A549 treated with Mapracorat at 1 μM for 4 hours (cell line): ENCODE results near the gene PYGM. TPM values are rescaled to one million over a fixed set of nuclear protein-coding genes. Genes with fewer than 3 reads are reported as not detected.

ENCODE experiments used
- total RNA-seq: library from RNA; stranded (reverse); fragments of 200-300 nt; extraction: Qiagen RNA extraction; gene quantifications from 5 replicates; pipeline ENCODE4 v1.2.3, GENCODE V29; 2022

PYGM gene
- 0.13 to 0.63 TPM (median 0.32 TPM) in 5 replicates for total RNA-seq

DNA sequence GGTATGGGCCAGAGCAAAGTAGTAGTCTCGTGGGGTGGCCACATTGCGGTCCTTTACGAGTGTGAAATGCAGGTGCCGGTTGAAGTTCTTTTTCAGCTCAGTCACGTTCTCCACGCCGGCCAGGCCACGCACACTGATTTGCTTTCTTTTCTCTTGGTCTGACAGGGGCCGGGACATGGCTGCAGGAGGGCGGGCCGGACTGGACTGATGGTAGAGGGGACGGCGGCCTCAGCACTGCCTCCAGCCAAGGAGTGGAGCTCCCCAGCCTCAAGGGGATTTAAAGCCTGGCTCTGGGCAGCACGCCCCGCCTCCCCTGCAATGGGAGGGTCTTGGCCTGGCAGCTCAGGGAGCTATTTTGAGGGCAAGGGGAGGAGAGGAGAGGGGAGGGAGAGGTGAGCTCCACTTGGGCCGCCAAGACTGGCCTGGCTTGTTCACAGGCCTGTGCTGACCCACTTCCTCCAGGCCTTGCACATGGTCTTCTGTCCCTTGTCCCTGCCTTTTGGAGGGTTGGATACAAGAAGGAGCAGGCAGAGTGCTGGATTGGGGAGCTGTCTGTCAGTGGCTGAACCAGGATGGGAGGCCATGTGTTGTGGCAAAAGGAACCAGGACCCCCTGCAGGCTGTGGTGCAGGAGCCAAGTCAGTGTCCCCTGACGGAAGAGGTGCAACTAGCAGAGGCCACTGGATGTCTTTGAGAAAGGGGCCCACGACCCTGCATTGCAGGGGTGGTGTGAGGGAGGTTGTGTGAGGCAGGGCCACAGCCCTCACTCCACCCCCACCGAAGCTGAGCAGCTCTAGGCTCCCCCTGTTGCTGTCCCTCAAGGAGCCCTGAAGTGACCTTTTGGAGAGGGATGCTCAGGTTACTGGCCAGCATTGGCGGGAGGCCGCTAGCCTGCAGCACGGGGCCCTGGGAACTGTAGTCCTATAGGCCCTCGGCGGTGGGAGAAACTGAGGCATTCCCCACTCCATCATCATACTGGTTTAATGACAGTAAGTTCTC, at the start of gene PYGM:
Gene PYGM (minus strand): TSS at position 253 of the 998 bp plus-strand sequence. CDS start 76 bp downstream, at position 177.

GRCh38 chr11:64803158-64803845, 43.5 kb upstream of the PYGM start, which contains the start of gene MAP4K2:
Gene MAP4K2, minus strand, starts transcription at chr11:64803214. Its CDS starts 65 bp downstream, at chr11:64803149.

DNA sequence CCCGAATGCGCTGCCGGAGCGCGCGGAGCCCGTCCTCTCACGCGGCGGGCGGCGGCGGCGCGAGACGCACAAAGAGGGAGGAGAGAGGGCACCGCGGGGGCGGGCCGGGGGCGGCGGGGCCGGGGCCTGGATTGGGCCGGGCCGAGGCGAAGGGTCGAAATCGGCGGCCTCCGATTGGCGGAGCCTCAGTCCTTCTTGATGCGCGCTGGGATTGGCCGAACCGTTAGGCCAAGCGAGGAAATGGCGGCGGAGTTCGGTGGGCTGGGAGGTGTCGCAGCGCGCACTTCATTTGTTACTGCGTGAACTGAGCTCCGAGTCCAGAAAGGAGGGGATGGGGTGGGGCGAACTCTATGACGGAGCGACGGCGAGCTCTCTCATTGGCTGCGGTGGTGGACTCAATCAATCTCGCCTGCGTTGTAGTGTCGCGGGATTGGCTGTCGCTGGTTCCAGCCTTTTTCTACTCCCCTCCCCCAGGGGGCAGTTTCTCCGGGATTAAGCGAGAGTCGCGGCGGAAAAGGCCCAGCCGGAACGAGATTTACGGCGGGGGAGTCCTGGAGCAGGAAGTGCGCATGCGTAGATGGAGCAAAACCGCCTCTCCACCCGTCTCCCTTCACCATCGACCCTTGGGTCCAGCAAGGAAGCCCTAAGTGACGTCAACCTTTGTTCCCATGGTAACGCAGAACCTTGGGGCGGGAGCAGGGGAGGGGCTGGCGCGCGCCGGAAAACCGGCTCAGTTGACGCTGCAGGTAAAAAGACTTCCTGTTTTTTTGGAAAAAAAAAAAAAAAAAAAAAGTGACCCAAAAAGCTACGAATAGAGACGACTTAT, 18.9 kb upstream of the PYGM start, which contains the start of gene SF1:
Gene SF1 (minus strand): TSS at position 70 of the 826 bp plus-strand sequence. CDS start 150 bp downstream, outside the sequence.

GRCh38 chr11:64743591-64744543, 15.9 kb downstream of the PYGM start, which contains the start of gene RASGRP2:
Gene RASGRP2, minus strand, starts transcription at chr11:64744142. Its CDS starts 1,276 bp downstream, at chr11:64742866.

DNA sequence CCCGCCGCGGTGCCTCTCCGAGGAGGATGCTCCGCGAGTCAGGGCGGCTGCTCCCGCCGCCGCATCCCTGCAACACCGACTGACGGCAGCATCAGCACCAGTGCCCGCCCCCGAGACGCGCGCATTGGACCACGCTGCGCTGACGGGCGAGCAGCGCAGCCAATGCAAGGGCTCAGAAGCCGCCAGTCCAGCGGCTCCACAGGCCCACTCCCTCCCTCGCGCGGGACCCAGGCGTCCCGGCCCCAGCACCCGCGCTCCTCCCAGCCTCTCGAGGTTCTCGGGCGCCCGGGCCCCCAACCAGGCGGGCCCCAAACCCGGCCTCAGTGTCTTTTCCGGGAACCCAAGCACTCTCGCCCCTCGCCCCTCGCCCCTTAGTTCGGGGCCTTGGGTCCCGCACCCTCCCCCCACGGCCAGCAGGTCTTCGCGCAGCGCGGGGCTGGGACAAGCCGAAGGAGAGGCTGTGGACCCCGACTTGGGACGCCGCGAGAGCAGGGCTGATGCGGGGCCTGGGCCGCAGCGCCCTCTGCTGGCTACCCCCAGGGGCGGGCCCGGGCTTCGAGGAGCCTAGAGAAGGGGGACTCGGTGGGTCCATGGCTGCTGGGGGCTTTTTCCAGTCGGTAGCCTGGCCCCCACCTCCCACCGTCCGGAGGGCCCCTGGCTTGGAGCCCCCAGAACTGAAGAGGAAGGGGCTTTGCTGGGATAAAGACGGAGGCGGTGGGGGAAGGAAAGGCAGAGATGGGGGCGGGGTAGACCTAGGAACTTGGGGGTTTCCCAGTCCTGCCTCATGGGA, 36.5 kb downstream of the PYGM start, which contains the start of gene NRXN2:
Gene NRXN2 (minus strand): TSS at position 81 of the 790 bp plus-strand sequence. CDS start 9,498 bp downstream, outside the sequence.

Other genes starting within 250 kb of the PYGM start
- gene SLC22A11, start 204.0 kb downstream of the PYGM start, total RNA-seq: not detected in 5 replicates
- not detected in 5 replicates for gene SLC22A12, start 168.8 kb downstream of the PYGM start, total RNA-seq
- gene NRXN2, start 36.8 kb downstream of the PYGM start, total RNA-seq: 0.16 to 0.62 TPM (median 0.35 TPM) in 5 replicates
- 1.2 to 1.9 TPM (median 1.4 TPM) in 5 replicates for gene RASGRP2, start 15.8 kb downstream of the PYGM start, total RNA-seq
- 151 to 207 TPM (median 159 TPM) in 5 replicates for gene SF1, start 18.6 kb upstream of the PYGM start, total RNA-seq
- 5.8 to 9.0 TPM (median 8.5 TPM) in 5 replicates for gene MAP4K2, start 43.2 kb upstream of the PYGM start, total RNA-seq
- 26.2 to 40.7 TPM (median 38.5 TPM) in 5 replicates for gene MEN1, start 50.6 kb upstream of the PYGM start, total RNA-seq
- 0.93 to 2.0 TPM (median 1.5 TPM) in 5 replicates for gene CDC42BPG, start 84.7 kb upstream of the PYGM start, total RNA-seq
- 94.9 to 123 TPM (median 115 TPM) in 5 replicates for gene EHD1, start 118.6 kb upstream of the PYGM start, total RNA-seq
- 11.8 to 22.6 TPM (median 21.0 TPM) in 5 replicates for gene ATG2A, start 157.2 kb upstream of the PYGM start, total RNA-seq
- 3.2 to 5.4 TPM (median 4.7 TPM) in 5 replicates for gene PPP2R5B, start 164.7 kb upstream of the PYGM start, total RNA-seq
- not detected in 5 replicates for gene GPHA2, start 175.9 kb upstream of the PYGM start, total RNA-seq
- not detected in 5 replicates for gene MAJIN, start 212.1 kb upstream of the PYGM start, total RNA-seq
- 0.71 to 1.1 TPM (median 0.85 TPM) in 5 replicates for gene BATF2, start 237.0 kb upstream of the PYGM start, total RNA-seq